ENCODE measurements around the gene EPHB4.
"Not testable (repeated sequence)": the region's sequence is repeated elsewhere in the genome, so short reads cannot be mapped to it uniquely, and the experiment has no call there.

Gene EPHB4

GRCh38 chr7:100827330-100828226, at the start of gene EPHB4:
Gene EPHB4 (minus strand): TSS chr7:100827523. CDS start chr7:100827030, 493 bp downstream.
- peak; percentile 13 for DNase-seq

GRCh38 chr7:100875356-100875751, 48.0 kb upstream of the EPHB4 start:
- no peak for DNase-seq

GRCh38 chr7:100874577-100875355, 47.4 kb upstream of the EPHB4 start, which contains the start of gene SRRT:
Gene SRRT (plus strand): TSS chr7:100875103. CDS start chr7:100875591, 488 bp downstream.
- DNase-seq: peak; percentile 99

- no peak for DNase-seq
Observed at GRCh38 chr7:100874300-100874576, 46.9 kb upstream of the EPHB4 start.

- DNase-seq: no peak
Observed at GRCh38 chr7:100873599-100874299, 46.4 kb upstream of the EPHB4 start.

GRCh38 chr7:100867776-100868485, 40.6 kb upstream of the EPHB4 start:
- DNase-seq: no peak

GRCh38 chr7:100867040-100867775, 39.9 kb upstream of the EPHB4 start, which contains the start of gene TRIP6:
Gene TRIP6 (plus strand): TSS chr7:100867387. CDS start chr7:100867498, 111 bp downstream.
- peak; percentile 71 for DNase-seq

- DNase-seq: no peak
Observed at GRCh38 chr7:100866729-100867039, 39.4 kb upstream of the EPHB4 start.

- peak; percentile 55 for DNase-seq
Observed at GRCh38 chr7:100865938-100866728, 38.8 kb upstream of the EPHB4 start.

GRCh38 chr7:100865372-100865911, 38.1 kb upstream of the EPHB4 start:
- DNase-seq: no peak

GRCh38 chr7:100864263-100864845, 37.0 kb upstream of the EPHB4 start:
- no peak for DNase-seq

GRCh38 chr7:100863406-100863950, 36.2 kb upstream of the EPHB4 start:
- DNase-seq: no peak

GRCh38 chr7:100861616-100861985, 34.3 kb upstream of the EPHB4 start:
- no peak for DNase-seq

- no peak for DNase-seq
Observed at GRCh38 chr7:100860702-100861615, 33.6 kb upstream of the EPHB4 start.

GRCh38 chr7:100859856-100860255, 32.5 kb upstream of the EPHB4 start:
- no peak for DNase-seq

GRCh38 chr7:100856871-100857282, 29.6 kb upstream of the EPHB4 start:
- DNase-seq: no peak

GRCh38 chr7:100855515-100855914, 28.2 kb upstream of the EPHB4 start:
- DNase-seq: no peak

- DNase-seq: not testable (repeated sequence)
Observed at GRCh38 chr7:100854899-100855298, 27.6 kb upstream of the EPHB4 start.

All from stimulated activated CD4-positive, alpha-beta T cell treated with anti-CD3 and anti-CD28 coated beads, Interleukin-4, amount 100 ng/mL, for 1 hour (primary cell).